OCI-LY3 (cell line): Measurements from ENCODE around the gene GRIA3.

Source experiments
- CTCF ChIP-seq: fragments of 200-600, 300-600 bp; sonication (generic); IDR thresholded peaks from 2 replicates; pipeline ENCODE4 v1.5.1; 2014; ENCODE audit warnings: antibody characterized with exemption, low read length, low read depth
- EZH2phosphoT487 ChIP-seq: fragments of 200-600 bp; shearing (Covaris generic); IDR thresholded peaks from 2 replicates; pipeline ENCODE4 v1.6.1; 2018; ENCODE audit warnings: antibody characterized with exemption, mixed run types, low read depth

GRCh38 chrX:123153846-123154335, 30.2 kb upstream of the GRIA3 start:
- TF ChIP-seq CTCF: no peak
- TF ChIP-seq EZH2phosphoT487: no peak
